Gastrocnemius medialis (tissue), 4 donors: ENCODE results near the gene TUBB1. TPM values are rescaled to one million over a fixed set of nuclear protein-coding genes. Genes with fewer than 3 reads are reported as not detected.
"Not testable (repeated sequence)": the region's sequence is repeated elsewhere in the genome, so short reads cannot be mapped to it uniquely, and the experiment has no call there.

Experiments used
- ATAC-seq, 2 donors: fragments of 150-250 bp; one replicate each; pipeline ENCODE4 v1.9.1; 2016
- DNase-seq, 2 donors: peaks; one replicate each; pipeline ENCODE4 v3.0.0-alpha.2; 2019
- H3K27ac ChIP-seq, 4 donors: fragments of 200-600 bp; sonication (generic); 1 replicate in 1 of 4; 2 replicates in 3 of 4; pipeline ENCODE4 v1.5.1; 2016 to 2018; ENCODE audit warnings: mild to moderate bottlenecking in 2 of 4, moderate library complexity in 1 of 4
- H3K27me3 ChIP-seq, 3 donors: fragments of 200-600 bp; sonication (generic) in 2 of 3; 1 replicate in 1 of 3; 2 replicates in 2 of 3; pipeline versions ENCODE4 v1.5.1 to v1.6.0; 2016 to 2019; ENCODE audit warnings: mild to moderate bottlenecking in 1 of 3, moderate library complexity in 1 of 3
- H3K36me3 ChIP-seq, 2 donors: fragments of 200-600 bp; sonication (generic) in 1 of 2; one replicate each; pipeline ENCODE4 v1.5.1; 2017 to 2018
- H3K4me1 ChIP-seq, 2 donors: fragments of 200-600 bp; sonication (generic) in 1 of 2; one replicate each; pipeline ENCODE4 v1.5.1; 2016 to 2017; ENCODE audit warnings: mild to moderate bottlenecking in 2 of 2
- H3K4me3 ChIP-seq, 4 donors: fragments of 200-600 bp; sonication (generic) in 3 of 4; 1 replicate in 1 of 4; 2 replicates in 3 of 4; pipeline ENCODE4 v1.5.1; 2016 to 2019; ENCODE audit warnings: mild to moderate bottlenecking in 2 of 4
- H3K9me3 ChIP-seq, 3 donors: fragments of 200-600 bp; sonication (generic) in 2 of 3; 1 replicate in 1 of 3; 2 replicates in 2 of 3; pipeline ENCODE4 v1.5.1; 2016 to 2019
- POLR2A ChIP-seq, 2 donors: fragments of 450-650 bp; IDR thresholded peaks; one replicate each; pipeline ENCODE4 v1.6.1; 2017; ENCODE audit warnings: antibody characterized with exemption in 2 of 2, mild to moderate bottlenecking in 2 of 2, moderate library complexity in 2 of 2
- in situ Hi-C, 4 donors: fragments of 200-750 bp; cut with MboI; loops; one replicate each; pipeline versions ENCODE4 v1.15.0 to v1.8.0; 2017; ENCODE audit warnings: low sequenced_read_pairs in 4 of 4
- intact Hi-C: fragments of 100-400 bp; cut with DNase I; formaldehyde crosslinking; loops from one replicate; pipeline ENCODE4 v1.15.1; 2023; ENCODE audit warnings: low total_unique reads
- total RNA-seq, 4 donors: library from RNA; depleted of rRNA; stranded (reverse); fragments of >200 nt; gene quantifications; one replicate each; pipeline versions ENCODE4 v1.1.0 to v1.2.3, GENCODE V29; 2016
- TF ChIP-seq, protein P1 (sequence below), 5 experiments: fragments of 450-650 bp in 3 of 5; fragments of 200-600 bp in 2 of 5; sonication (generic) in 2 of 5; IDR thresholded peaks in 4 of 5; conservative IDR thresholded peaks in 1 of 5; 1 replicate in 4 of 5; 2 replicates in 1 of 5; pipeline ENCODE4 v1.5.1; 2016 to 2019; ENCODE audit warnings: antibody characterized with exemption in 5 of 5, mild to moderate bottlenecking in 3 of 5, moderate library complexity in 3 of 5

TUBB1 gene
- total RNA-seq, 4 donors from 2014 or later, result 0.07 TPM; not detected in 3

DNA sequence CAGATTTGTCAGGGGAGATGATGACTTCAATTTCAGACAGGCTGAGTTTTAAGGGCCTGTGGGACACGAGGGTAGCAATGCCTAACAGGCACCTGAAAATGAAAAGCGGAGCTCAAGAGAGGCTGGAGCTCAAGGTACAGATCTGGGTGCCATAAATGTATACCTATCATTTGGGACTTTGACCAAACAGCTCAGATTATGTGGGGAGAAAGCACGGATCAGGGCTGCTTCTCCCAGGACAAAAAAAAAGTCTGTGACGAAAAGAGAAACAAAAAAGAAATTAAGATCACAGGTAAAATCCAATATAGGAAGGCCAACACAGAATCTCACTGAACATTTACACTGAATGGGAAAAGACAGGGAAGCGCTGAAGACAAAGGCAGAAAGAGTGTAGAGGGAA is 21.4 kb downstream of the TUBB1 start:
- Histone ChIP-seq H3K27ac (no peak overlapping the region), H3K27me3 (no peaks in the 10 kb centered on the region), H3K36me3 (peaks cover 0 to 28% of the 10 kb centered on the region in 2 donors), H3K9me3 (no peaks in the 10 kb centered on the region), H3K4me3 (no peak overlapping the region), H3K4me1 (peaks cover 28 to 30% of the 10 kb centered on the region in 2 donors)
- ATAC-seq, result no peak
- DNase-seq, result no peak
- intact Hi-C loops, result loop anchor here (5.0 to 10.0 kb wide), 3 partner anchors 168 to 636 kb away; partner anchors contain the start of gene NPEPL1
- TF ChIP-seq POLR2A (IDR thresholded peaks at IDR 0.05), result no peak
- TF ChIP-seq, protein P1, sequence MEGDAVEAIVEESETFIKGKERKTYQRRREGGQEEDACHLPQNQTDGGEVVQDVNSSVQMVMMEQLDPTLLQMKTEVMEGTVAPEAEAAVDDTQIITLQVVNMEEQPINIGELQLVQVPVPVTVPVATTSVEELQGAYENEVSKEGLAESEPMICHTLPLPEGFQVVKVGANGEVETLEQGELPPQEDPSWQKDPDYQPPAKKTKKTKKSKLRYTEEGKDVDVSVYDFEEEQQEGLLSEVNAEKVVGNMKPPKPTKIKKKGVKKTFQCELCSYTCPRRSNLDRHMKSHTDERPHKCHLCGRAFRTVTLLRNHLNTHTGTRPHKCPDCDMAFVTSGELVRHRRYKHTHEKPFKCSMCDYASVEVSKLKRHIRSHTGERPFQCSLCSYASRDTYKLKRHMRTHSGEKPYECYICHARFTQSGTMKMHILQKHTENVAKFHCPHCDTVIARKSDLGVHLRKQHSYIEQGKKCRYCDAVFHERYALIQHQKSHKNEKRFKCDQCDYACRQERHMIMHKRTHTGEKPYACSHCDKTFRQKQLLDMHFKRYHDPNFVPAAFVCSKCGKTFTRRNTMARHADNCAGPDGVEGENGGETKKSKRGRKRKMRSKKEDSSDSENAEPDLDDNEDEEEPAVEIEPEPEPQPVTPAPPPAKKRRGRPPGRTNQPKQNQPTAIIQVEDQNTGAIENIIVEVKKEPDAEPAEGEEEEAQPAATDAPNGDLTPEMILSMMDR (IDR thresholded peaks at IDR 0.05 in 4 of 5, conservative IDR thresholded peaks at IDR 0.05 in 1 of 5), result no peak
- in situ Hi-C loops, result loop anchor here in 1 of 4 donors (10.0 to 25.0 kb wide), 2 partner anchors 156 to 353 kb away; partner anchors contain the start of gene NPEPL1

DNA sequence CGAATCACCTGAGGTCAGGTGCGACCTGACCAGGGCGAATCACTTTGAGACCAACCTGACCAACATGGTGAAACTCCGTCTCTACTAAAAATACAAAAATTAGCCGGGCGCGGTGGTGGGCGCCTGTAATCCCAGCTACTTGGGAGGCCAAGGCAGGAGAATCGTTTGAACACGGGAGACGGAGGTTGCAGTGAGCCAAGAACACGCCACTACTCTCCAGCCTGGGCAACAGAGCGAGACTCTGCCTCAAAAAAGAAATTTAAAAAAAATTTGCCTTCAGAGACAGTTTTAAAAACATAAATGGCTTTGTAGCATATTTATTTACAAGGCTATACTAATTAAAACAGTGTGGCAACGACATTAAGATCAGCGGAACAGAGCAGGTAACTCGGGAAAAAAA is 22.3 kb downstream of the TUBB1 start:
- not testable (repeated sequence) for ATAC-seq, H3K9me3 ChIP-seq, DNase-seq, H3K27me3 ChIP-seq
- Histone ChIP-seq H3K4me1 (peaks cover 28 to 30% of the 10 kb centered on the region in 2 donors), H3K36me3 (peaks cover 0 to 19% of the 10 kb centered on the region in 2 donors), H3K27ac (peak overlapping the region; percentile 84 to 92 (median 90)), H3K4me3 (peak overlapping the region; percentile 83 to 96 (median 86))
- in situ Hi-C loops (loop anchor here in 1 of 4 donors (10.0 to 25.0 kb wide), 2 partner anchors 157 to 354 kb away; partner anchors contain the start of gene NPEPL1), intact Hi-C loops (loop anchor here (5.0 to 10.0 kb wide), 3 partner anchors 169 to 637 kb away; partner anchors contain the start of gene NPEPL1)

DNA sequence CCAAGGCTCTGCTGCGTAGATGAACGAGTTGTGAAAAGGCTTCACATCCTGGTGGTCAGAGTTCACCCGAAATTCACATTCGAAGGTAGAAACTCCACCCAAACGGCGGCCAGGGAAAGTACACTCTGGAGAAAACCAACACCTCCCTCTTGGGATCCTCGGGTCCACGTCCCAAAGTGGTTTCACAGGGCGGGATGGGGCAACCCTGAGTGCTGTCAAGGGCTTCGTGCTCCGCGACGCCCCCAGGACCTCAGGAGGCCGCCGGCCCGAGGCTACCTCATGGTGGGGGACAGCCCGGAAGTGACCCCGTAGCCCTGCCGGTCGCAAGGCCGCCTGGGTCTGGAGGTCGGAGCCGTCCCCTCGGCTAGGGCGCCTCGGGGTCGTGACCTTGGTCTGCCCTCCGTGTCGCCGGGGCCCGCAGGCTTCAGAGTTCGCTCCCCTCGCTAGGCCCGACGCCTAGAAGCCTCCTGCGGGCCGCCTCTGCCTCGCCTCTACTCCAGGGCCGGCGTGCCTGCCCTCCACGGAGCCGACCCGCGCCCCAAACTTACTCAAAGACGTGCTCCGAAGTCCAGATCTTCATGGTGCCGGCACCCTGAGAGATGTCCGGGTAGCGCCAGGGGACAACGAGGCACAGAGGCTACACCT is 23.0 kb downstream of the TUBB1 start, which contains the start of gene PRELID3B:
Gene PRELID3B, minus strand, starts transcription at position 636 of the 645 bp plus-strand sequence. Its CDS starts 56 bp downstream, at position 580.
- no peaks in the 10 kb centered on the region for H3K9me3 ChIP-seq
- ATAC-seq (peak; percentile 42 to 43), DNase-seq (peak in 1 of 2 donors; percentile 26)
- intact Hi-C loops (loop anchor here (1.0 to 10.0 kb wide), 4 partner anchors 10 to 637 kb away; partner anchors contain the start of genes ATP5F1E and NPEPL1), in situ Hi-C loops (loop anchor here in 1 of 4 donors (10.0 to 25.0 kb wide), 2 partner anchors 157 to 355 kb away; partner anchors contain the start of gene NPEPL1)
- H3K27ac ChIP-seq, result peak within 1 kb of the TSS; percentile 84 to 92 (median 90)
- TF ChIP-seq, protein P1 (IDR thresholded peaks at IDR 0.05 in 4 of 5, conservative IDR thresholded peaks at IDR 0.05 in 1 of 5), result peak in 1 of 5 experiments; percentile 8
- peak; percentile 67 to 74 for TF ChIP-seq POLR2A (IDR thresholded peaks at IDR 0.05)
- H3K4me1 ChIP-seq, result peaks cover 28 to 30% of the 10 kb centered on the region in 2 donors
- H3K4me3 ChIP-seq, result peak within 1 kb of the TSS; percentile 83 to 96 (median 86)
- no peaks in the 10 kb centered on the region for H3K27me3 ChIP-seq
- H3K36me3 ChIP-seq, result peaks cover 0 to 11% of the 10 kb centered on the region in 2 donors

DNA sequence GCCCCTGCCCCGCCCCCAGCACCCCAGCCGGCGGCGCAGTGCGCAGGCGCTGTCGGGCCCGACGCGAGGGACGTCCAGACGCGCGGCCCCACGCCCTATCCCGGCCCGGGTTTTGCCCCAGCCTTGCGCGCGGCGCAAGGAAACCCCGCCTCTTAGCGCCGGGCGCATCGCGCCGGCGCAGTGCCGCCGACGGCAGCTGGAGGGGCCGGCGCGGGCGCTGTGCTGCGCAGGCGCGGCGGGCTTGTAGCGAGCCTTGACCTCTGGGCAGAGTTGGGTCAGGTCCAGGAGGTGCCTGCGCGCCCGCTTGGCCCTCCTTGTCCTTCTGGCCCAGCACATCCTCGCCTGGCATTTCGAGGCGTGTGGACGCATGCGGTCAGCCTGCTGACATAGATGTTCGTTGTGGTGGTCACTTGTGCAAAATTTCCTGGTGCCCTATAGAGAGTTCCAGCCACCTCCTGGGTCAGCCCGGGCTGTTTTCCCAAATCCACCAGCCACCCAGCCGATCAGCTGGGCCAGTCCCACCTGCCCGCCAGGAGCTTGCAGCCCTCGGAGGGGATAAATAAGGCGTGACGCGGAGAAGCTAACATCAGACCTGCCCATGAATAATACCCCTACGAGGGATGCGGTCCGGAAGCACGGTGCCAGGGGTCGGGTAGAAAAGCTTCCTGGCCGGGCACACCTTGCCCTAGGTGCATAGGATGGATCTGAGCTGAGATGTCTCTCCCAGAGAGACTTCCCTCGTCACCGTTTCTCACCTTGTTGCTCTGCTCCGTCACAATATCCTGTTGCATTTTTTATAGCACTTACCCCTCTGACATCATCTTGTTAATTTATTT is 23.8 kb downstream of the TUBB1 start:
- ATAC-seq (peak; percentile 91 to 97), DNase-seq (peak; percentile 85 to 92)
- H3K36me3 ChIP-seq, result peaks cover 0 to 4% of the 10 kb centered on the region in 2 donors
- in situ Hi-C loops, result loop anchor here in 1 of 4 donors (10.0 to 25.0 kb wide), 2 partner anchors 158 to 356 kb away; partner anchors contain the start of gene NPEPL1
- no peaks in the 10 kb centered on the region for H3K9me3 ChIP-seq
- intact Hi-C loops, result loop anchor here (1.0 to 10.0 kb wide), 4 partner anchors 11 to 638 kb away; partner anchors contain the start of genes ATP5F1E and NPEPL1
- H3K4me1 ChIP-seq, result peaks cover 28 to 30% of the 10 kb centered on the region in 2 donors
- peak overlapping the region; percentile 84 to 92 (median 90) for H3K27ac ChIP-seq
- TF ChIP-seq POLR2A (IDR thresholded peaks at IDR 0.05), result no peak
- TF ChIP-seq, protein P1 (IDR thresholded peaks at IDR 0.05 in 4 of 5, conservative IDR thresholded peaks at IDR 0.05 in 1 of 5), result peak in 2 of 5 experiments; percentile 12 to 41
- H3K4me3 ChIP-seq, result peak overlapping the region; percentile 83 to 96 (median 86)
- H3K27me3 ChIP-seq, result no peaks in the 10 kb centered on the region
